Measurements from ENCODE around the gene ZNF816.

The ZNF816 gene

DNA sequence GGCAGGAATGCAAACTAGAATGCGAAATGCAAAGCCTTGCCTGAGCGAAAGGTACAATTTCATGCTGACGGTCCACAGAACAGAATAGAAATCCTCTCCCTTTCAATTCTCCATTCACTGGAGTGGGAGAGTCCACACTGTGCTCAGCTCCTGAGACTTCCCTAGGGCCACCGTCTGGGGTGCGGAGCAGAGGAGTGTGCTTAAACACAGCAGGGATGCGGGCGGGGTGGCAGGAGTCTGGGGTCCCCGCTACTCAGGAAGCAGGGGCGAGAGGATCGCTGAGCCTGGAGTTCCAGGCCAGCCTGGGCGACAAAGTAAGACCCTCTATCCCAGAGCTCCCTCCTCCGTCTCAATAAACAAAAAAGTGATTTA lies 552 bp upstream of the ZNF816 start:
- TF ChIP-seq, protein P1, sequence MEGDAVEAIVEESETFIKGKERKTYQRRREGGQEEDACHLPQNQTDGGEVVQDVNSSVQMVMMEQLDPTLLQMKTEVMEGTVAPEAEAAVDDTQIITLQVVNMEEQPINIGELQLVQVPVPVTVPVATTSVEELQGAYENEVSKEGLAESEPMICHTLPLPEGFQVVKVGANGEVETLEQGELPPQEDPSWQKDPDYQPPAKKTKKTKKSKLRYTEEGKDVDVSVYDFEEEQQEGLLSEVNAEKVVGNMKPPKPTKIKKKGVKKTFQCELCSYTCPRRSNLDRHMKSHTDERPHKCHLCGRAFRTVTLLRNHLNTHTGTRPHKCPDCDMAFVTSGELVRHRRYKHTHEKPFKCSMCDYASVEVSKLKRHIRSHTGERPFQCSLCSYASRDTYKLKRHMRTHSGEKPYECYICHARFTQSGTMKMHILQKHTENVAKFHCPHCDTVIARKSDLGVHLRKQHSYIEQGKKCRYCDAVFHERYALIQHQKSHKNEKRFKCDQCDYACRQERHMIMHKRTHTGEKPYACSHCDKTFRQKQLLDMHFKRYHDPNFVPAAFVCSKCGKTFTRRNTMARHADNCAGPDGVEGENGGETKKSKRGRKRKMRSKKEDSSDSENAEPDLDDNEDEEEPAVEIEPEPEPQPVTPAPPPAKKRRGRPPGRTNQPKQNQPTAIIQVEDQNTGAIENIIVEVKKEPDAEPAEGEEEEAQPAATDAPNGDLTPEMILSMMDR (IDR thresholded peaks at IDR 0.05; ENCODE audit: low read depth, low read length, missing control alignments) = no peak
- no peak for DNase-seq (ENCODE audit: low read depth)
- H3K4me3 ChIP-seq (ENCODE audit: low read depth, low read length) = peak overlapping the region; percentile 75
- in situ Hi-C loops (cut with HindIII; ENCODE audit: low sequenced_read_pairs) = no loop called here

- in situ Hi-C loops (cut with HindIII; ENCODE audit: low sequenced_read_pairs) = no loop called here
- TF ChIP-seq, protein P1 (IDR thresholded peaks at IDR 0.05; ENCODE audit: low read depth, low read length, missing control alignments) = no peak
- no peak for DNase-seq (ENCODE audit: low read depth)
- H3K4me3 ChIP-seq (ENCODE audit: low read depth, low read length) = peak overlapping the region; percentile 75
These were observed 700 bp downstream of the ZNF816 start for GRCh38 chr19:52961981-52962380.

DNA sequence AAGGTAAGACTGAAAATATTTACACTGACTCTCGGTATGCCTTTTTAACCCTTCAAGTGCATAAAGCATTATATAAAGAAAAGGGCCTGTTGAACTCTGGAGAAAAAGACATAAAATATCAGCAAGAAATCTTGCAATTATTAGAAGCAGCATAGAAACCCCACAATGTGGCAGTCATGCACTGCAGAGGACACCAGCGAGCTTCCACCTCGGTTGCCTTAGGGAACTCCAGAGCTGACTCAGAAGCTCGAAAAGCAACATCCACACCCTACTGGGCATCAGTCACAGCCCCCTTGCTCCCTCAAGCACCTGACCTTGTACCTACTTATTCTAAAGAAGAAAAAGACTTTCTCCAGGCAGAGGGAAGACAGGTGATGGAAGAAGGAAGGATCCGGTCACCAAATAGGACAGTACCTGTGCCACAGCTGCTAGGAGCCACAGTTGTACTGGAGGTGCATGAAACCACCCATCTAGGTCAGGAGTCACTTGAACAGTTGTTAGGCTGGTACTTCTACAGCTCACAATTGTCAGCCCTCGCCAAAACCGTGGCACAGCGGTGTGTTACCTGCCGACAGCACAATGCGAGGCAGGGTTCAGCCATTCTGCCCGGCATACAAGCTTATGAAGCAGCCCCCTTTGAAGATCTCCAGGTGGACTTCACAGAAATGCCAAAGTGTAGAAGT lies 2.9 kb downstream of the ZNF816 start:
- no peak overlapping the region for H3K4me3 ChIP-seq (ENCODE audit: low read depth, low read length)
- in situ Hi-C loops (cut with HindIII; ENCODE audit: low sequenced_read_pairs) = no loop called here
- TF ChIP-seq, protein P1 (IDR thresholded peaks at IDR 0.05; ENCODE audit: low read depth, low read length, missing control alignments) = no peak
- DNase-seq (ENCODE audit: low read depth) = no peak

DNA sequence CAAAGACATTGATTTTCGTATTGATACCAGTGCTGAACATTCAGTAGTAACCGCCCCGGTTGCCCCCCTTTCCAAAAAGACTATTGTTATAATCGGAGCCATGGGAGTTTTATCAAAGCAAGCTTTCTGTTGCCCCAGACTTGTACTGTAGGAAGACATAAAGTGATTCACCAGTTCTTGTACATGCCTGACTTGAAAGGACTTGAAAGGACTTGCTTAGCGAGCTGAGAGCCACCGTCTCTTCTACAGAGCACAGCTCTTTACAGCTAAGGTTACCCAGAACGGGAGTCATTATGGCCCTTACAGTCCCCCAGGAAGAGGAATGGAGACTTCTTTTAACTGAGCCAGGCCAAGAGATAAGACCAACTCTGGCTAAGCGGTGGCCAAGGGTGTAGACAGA lies 5.1 kb downstream of the ZNF816 start:
- H3K4me3 ChIP-seq (ENCODE audit: low read depth, low read length) = no peak overlapping the region
- in situ Hi-C loops (cut with HindIII; ENCODE audit: low sequenced_read_pairs) = no loop called here
- no peak for DNase-seq (ENCODE audit: low read depth)
- TF ChIP-seq, protein P1 (IDR thresholded peaks at IDR 0.05; ENCODE audit: low read depth, low read length, missing control alignments) = no peak

DNA sequence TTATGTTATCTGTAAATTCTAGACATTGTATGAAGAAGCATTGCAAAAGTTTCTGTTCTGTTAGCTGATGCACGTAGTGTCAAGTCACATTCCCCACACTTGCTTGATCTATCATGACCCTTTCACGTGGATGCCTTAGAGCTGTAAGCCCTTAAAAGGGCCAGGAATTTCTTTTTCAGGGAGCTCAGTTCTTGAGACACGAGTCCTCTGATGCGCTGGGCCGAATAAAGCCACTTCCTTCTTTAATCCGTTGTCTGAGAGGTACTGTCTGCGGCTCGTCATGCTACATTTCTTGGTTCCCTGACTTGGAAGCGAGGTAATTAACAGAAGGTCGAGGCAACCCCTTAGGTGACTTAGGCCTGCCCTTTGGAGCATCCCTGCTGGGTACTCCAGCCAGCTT lies 5.8 kb downstream of the ZNF816 start:
- DNase-seq (ENCODE audit: low read depth) = no peak
- TF ChIP-seq, protein P1 (IDR thresholded peaks at IDR 0.05; ENCODE audit: low read depth, low read length, missing control alignments) = no peak
- no peak overlapping the region for H3K4me3 ChIP-seq (ENCODE audit: low read depth, low read length)
- in situ Hi-C loops (cut with HindIII; ENCODE audit: low sequenced_read_pairs) = no loop called here

DNA sequence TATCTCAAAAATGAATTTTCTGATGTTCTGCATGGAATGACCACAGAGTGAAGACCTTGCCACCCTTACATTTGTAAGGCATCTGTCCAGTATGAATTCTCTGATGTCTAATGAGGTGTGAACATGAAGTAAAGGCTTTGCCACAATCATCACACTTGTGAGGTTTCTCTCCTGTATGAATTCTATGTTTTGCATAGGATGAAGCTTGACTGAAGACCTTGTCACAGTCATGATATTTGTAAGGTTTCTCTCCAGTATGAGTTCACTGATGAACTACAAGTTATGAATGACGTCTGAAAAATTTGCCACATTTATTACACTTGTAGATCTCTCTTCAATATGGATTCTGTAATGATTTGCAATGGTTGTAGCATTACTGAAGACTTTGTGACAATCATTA lies 13.3 kb downstream of the ZNF816 start:
- no peak overlapping the region for H3K4me3 ChIP-seq (ENCODE audit: low read depth, low read length)
- TF ChIP-seq, protein P1 (IDR thresholded peaks at IDR 0.05; ENCODE audit: low read depth, low read length, missing control alignments) = no peak
- in situ Hi-C loops (cut with HindIII; ENCODE audit: low sequenced_read_pairs) = no loop called here
- no peak for DNase-seq (ENCODE audit: low read depth)
